Fibroblast of upper back skin (primary cell): ENCODE data around the gene TGM2.

Experiments used
- DNase-seq: peaks from one replicate; pipeline ENCODE4 v3.0.0-alpha.2; 2013

TGM2 gene

DNA sequence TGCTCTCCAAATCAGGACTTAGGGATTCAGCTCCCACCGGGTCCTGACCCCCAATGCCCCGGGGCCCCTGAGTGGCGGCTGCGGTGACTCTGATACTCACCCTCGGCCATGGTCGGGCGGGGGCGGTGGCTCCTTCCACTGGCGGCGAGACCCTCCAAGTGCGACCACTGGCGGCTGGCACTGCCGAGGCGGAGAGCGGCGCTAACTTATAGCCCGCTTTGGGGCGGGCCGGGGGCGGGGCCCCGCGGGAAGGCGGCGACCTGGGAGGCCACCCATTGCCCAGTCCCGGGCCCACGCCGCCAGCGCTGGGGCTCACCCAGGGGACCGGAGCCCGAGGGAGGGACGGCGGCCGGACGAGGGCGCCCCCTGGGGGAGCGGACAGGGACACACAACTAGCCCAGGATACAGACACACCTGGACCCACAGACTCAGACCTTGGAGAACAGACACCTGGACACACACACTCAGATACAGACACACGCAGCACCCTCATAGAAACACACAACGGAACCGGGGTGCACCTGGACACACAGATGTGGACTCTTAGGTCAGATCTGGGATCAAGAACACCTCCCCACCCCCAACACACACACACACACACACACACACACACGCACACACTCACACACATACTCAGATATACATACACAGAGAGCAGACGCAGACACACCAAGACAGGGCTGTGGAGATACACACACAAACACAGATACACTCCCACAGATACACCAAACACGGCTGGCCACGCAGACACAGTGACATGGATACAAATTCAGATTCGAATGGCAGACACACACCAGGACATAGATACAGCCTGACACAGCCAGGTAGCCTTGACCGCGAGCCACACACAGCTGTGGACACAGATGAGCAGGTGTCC lies at the start of gene TGM2:
TGM2 (minus strand) TSS at position 182 of the 877 bp plus-strand sequence; CDS start at position 110, 72 bp downstream.
- DNase-seq = peak; percentile 32

- no peak for DNase-seq
Observed at GRCh38 chr20:38214256-38215193, 49.5 kb upstream of the TGM2 start.

DNA sequence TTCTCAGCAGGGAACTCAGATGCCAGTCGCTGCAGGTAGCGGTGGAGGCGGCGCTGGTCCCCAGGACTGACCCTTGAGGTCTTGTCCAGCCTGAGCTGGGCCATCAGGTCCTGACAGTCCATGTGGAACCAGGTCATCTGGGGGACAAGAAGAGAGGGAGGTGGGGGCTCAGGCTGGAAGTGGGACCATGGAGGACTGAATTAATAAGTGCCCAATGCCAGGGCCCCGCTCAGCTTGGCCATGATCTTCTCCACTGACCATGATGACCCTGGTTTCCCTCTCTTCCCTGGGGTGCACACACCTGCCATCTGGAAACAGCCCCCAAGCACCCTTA lies 48.5 kb upstream of the TGM2 start:
- DNase-seq = no peak

GRCh38 chr20:38212806-38213606 lies 47.9 kb upstream of the TGM2 start:
- no peak for DNase-seq

DNA sequence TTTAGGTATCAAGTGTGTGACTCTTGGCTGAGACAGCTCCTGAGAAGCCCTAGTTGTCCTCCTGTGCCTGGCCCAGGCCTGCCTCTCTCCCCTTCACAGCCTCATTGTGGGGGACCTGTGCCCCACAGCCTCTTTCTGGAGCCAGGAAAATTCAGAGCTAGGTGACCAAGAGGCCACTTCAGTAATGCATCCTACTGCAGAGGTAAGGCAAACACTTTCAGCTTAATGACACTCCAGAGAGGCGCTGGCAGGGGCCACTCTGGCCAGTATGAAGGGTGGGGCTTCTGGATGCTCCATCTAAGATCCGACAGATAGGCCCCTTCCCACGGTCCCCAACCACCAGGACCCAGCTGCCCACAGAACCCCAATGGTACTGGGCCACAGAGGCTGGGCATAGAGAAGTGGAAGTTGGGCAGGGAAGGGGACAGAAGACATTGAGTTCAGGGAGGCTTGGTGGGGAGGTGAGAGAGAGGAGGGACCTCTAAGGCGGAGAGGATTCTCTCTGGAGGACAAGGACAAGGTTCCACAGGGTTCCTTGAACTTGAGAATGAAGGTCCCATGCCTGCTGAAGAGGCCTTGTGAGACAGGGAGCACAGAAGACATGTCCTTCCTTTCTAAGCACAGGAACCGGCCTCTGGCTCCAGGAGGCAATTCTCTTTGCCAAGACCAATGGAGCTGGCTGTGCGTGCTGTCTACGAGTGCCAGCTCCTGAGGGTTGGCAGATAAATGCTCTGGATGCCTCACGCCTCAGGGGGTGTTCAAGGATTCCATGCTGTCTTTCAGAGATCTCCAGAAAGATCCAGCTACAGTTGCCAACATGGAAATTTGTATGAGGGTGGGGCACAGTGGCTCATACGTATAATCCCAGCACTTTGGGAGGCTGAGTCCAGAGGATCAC lies 46.4 kb upstream of the TGM2 start:
- no peak for DNase-seq

GRCh38 chr20:38210741-38211140 lies 45.7 kb upstream of the TGM2 start:
- DNase-seq = peak; percentile 43

DNA sequence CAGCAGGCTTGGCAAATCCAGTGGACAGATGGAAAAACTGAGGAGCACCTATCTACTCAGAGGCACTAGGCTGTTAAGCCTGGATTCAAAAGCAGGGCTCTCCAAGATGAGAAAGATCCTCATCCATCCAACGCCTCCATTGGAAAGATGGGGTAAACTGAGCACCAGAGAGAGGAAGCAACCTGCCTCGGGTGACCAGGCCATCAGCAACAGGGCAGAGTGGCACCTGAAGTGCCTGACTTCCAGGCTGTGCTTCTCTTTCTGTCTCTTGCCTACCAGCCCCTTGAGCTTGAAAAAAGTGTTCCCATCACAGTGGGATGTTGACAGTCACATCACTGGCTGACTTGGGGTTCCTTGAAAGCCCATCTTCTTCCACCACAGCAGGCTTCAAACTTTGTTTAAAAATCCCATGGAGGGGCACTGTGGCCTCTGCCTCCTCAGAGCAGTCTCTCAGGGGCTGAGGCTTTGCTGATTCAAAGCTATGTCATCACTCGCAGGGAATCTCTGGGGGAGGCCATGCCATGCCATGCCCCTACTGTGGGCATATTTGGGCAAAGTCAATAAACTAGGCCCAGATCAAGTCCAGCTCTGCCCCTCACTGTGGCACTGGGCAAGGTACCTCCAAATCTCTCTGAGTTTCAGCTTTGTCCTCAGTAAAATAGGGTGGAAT lies 44.8 kb upstream of the TGM2 start:
- DNase-seq = no peak

GRCh38 chr20:38209054-38209675 lies 44.1 kb upstream of the TGM2 start:
- no peak for DNase-seq

GRCh38 chr20:38208523-38208922 lies 43.5 kb upstream of the TGM2 start:
- DNase-seq = no peak

DNA sequence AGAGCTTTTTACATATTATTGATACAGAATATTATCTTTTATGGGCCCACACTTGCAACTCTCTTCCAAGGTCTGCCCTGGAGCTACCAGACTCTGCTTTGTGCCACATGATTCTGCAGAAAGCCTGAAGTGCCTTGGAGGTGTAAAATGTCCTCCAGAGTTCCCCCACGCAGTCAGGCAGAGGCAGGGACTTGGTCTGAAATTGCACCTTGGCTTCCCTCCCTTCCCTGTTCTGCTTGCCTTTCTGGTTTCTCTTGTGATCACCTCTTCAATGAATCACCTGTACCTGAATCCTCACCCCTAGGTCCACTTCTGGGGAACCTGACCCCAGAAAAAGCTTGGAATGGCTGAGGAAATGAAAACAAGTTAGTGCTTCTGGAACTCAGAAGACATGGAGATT lies 43.0 kb upstream of the TGM2 start:
- no peak for DNase-seq

- DNase-seq = no peak
Observed at GRCh38 chr20:38207621-38208020, 42.6 kb upstream of the TGM2 start.

GRCh38 chr20:38205001-38205400 lies 39.9 kb upstream of the TGM2 start:
- no peak for DNase-seq

- no peak for DNase-seq
Observed at GRCh38 chr20:38203981-38204357, 38.9 kb upstream of the TGM2 start.

DNA sequence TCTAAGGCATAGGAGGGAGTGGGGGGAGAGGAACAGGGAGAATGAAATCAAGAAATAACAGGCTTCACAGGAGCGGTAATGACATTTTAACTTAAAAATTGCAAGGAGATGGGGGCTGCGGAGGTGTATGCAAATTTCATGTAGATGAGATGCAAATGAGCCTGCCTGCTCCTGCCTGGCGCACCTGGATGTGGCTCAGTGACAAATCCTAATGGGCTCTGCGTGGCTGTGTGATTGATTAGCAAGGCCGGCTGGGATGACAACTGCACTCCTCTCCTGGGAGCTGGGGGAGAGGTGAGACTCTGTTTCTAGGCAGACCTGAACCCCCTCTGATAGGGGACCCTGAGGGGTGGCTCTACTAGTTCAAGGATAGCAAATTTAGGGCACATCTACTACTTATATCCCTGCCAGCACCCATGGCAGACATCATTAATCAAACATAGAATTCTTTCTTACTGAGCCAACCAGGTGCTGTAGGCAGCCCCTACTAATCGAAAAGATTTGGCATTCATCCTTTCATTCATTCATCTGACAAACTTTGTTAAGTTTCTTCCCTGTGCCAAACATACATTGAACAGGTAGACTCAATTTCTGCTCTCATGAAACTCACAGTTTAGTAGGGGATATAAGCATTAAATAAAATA lies 38.4 kb upstream of the TGM2 start:
- DNase-seq = no peak

- no peak for DNase-seq
Observed at GRCh38 chr20:38202982-38203293, 37.9 kb upstream of the TGM2 start.

GRCh38 chr20:38202153-38202981 lies 37.3 kb upstream of the TGM2 start:
- no peak for DNase-seq

DNA sequence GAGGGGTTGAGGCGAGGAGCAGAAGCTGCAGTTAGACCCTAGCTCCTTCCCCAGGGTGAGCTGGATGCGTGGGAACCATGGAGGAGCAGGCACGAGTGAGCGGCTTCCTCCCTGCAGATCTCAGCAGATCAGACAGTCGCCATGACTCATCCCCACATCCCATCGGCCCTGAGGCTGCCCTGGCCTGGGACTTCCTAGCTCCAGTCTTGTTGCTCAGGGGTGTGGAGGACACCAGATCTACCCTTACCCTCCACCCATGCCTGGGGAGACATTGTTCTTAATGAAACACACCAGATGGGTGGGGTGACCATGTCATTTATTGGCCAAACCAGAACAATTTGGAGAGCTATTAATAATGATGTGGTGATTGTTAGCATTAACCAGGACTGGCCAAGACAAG lies 36.3 kb upstream of the TGM2 start:
- DNase-seq = peak; percentile 71

GRCh38 chr20:38200646-38201045 lies 35.6 kb upstream of the TGM2 start:
- no peak for DNase-seq

DNA sequence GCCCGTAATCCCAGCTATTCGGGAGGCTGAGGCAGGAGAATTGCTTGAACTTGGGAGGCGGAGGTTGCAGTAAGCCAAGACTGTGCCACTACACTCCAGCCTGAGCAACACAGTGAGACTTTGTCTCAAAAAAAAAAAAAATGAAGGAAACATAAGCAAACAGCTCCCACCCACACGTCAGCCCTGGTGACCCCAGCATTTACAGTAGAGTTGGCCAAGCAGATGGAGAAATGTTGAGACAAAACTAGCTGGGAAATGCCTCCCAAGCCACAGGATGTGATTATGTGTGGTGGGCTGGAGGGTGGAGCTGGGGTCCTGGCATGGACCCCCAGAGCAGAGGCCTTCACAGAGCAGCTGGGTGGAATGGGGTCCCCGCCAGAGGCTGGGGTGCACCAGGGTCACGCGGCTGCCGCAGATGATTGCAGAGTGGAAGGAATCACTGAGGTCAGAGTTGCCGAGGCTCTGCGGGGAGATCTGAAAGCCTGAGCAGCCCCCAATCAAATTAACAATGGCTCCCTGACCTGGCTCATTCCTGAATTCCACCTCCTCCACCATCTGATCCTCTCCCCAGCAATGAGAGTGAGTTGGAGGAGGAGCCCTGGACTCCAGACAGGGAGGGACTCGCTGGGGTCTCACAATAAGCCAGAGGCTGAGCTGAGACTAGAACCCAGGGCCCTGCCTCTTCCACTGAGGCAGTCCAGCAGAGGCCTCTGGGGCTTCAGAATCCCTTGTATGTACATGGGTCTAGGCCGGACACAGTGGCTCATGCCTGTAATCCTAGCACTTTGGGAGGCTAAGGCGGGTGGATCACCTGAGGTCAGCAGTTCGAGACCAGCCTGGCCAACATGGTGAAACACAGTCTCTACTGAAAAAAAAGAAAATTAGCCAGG lies 34.7 kb upstream of the TGM2 start:
- no peak for DNase-seq
